ENCODE data around the gene RNU1-1.

DNA sequence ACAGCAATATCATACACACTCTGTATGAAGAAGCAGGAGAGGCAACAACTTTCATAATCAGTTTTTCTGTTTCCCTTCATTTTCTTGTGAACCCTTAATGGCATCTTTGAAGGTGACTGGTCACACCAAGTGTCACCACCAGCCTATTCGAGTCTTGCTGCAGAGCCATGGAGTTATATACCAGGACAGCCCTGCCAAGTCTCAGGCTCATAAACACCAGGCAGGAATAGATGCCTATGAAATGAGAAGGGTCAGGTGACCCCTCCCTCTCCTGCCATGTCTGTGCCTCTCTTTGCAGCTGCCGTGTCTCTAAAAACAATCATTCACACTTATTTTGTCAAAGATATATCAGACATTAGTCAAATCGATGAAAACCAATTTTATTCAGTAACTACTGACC is 45.5 kb downstream of the RNU1-1 start:
- TF ChIP-seq POLR2A (IDR thresholded peaks at IDR 0.05; ENCODE audit: control extremely low read depth in 1 of 2, low read depth in 2 of 2, low read length in 2 of 2) (no peak), CTCF (IDR thresholded peaks at IDR 0.05; ENCODE audit: control extremely low read depth in 1 of 3, insufficient read depth in 1 of 3, low read depth in 1 of 3, low read length in 3 of 3) (no peak), BCL11A (IDR thresholded peaks at IDR 0.05; ENCODE audit: low read depth in 2 of 2, low read length in 2 of 2) (no peak), RBBP5 (IDR thresholded peaks at IDR 0.05; ENCODE audit: borderline replicate concordance, low read depth, low read length) (no peak)

Data from H1 (cell line).